H1 (cell line): ENCODE results near the gene DOK6. TPM values are rescaled to one million over a fixed set of nuclear protein-coding genes. Genes with fewer than 3 reads are reported as not detected.

Experiments
- CTCF ChIA-PET: fragments of 300-600 bp; sonication (Branson Sonifier 250); formaldehyde crosslinking; loops from one replicate; lab custom pipeline; 2021; ENCODE audit not compliant: partially characterized antibody; lab: Charles Lee
- POLR2A ChIA-PET: fragments of 300-600 bp; sonication (Branson Sonifier 250); formaldehyde crosslinking; loops from one replicate; lab custom pipeline; 2021; ENCODE audit warnings: inconsistent platforms; ENCODE audit not compliant: partially characterized antibody; lab: Charles Lee
- DNase-seq, 2 experiments: peaks; one replicate each; pipeline versions ENCODE4 v3.0.0 to v3.0.0-alpha.2; 2010 to 2022; ENCODE audit warnings: low spot score in 2 of 2, low read depth in 1 of 2, mixed read lengths in 1 of 2
- FAIRE-seq: peaks from 2 replicates; lab custom pipeline; 2011; peaks lifted over from hg19 to GRCh38; lab: Jason Lieb, UNC
- H2AFZ ChIP-seq: 2 replicates; pipeline ENCODE4 v1.8.1; 2012; ENCODE audit warnings: low read length, inconsistent platforms
- H2AK5ac ChIP-seq: 2 replicates; pipeline ENCODE4 v1.6.1; 2013; ENCODE audit warnings: low read depth, low read length
- H2BK120ac ChIP-seq: replicated peaks from 2 replicates; pipeline ENCODE3; 2013; ENCODE audit warnings: low read depth, low read length, inconsistent platforms
- H2BK12ac ChIP-seq: 2 replicates; pipeline ENCODE4 v1.6.1; 2013; ENCODE audit warnings: low read depth, low read length
- H2BK15ac ChIP-seq: 2 replicates; pipeline ENCODE4 v1.6.1; 2013; ENCODE audit warnings: low read length
- H2BK20ac ChIP-seq: 2 replicates; pipeline ENCODE4 v1.6.1; 2013; ENCODE audit warnings: low read length
- H2BK5ac ChIP-seq: 2 replicates; pipeline ENCODE4 v1.6.1; 2013; ENCODE audit warnings: low read depth, low read length
- H3K14ac ChIP-seq: 2 replicates; pipeline ENCODE4 v1.6.1; 2013; ENCODE audit warnings: inconsistent platforms; ENCODE audit not compliant: insufficient read length
- H3K18ac ChIP-seq: 2 replicates; pipeline ENCODE4 v1.6.1; 2013; ENCODE audit warnings: low read length; ENCODE audit errors: extremely low read depth
- H3K23ac ChIP-seq: 2 replicates; pipeline ENCODE4 v1.6.1; 2013; ENCODE audit warnings: inconsistent platforms; ENCODE audit not compliant: insufficient read length
- H3K23me2 ChIP-seq: 2 replicates; pipeline ENCODE4 v1.6.1; 2013; ENCODE audit warnings: low read depth, low read length
- H3K27ac ChIP-seq: 2 replicates; pipeline ENCODE4 v1.6.1; 2011; ENCODE audit warnings: low read depth, low read length, inconsistent platforms
- H3K27me3 ChIP-seq, 4 experiments: replicated peaks in 1 of 4; 1 replicate in 1 of 4; 2 replicates in 3 of 4; pipeline versions ENCODE4 v1.6.1 to v1.8.1; 2011 to 2013; ENCODE audit warnings: low read length in 3 of 4, mild to moderate bottlenecking in 3 of 4, inconsistent platforms in 2 of 4, mixed read lengths in 2 of 4, moderate library complexity in 1 of 4; ENCODE audit not compliant: control insufficient read depth in 3 of 4, insufficient read depth in 3 of 4; ENCODE audit errors: extremely low read depth in 1 of 4
- H3K36me3 ChIP-seq, 4 experiments: 2 replicates each; pipeline versions ENCODE4 v1.6.1 to v1.8.1; 2011 to 2013; ENCODE audit warnings: mild to moderate bottlenecking in 4 of 4, low read length in 3 of 4, moderate library complexity in 2 of 4, control low read depth in 1 of 4, inconsistent platforms in 1 of 4; ENCODE audit not compliant: insufficient read depth in 4 of 4, control insufficient read depth in 2 of 4
- H3K4ac ChIP-seq: replicated peaks from 2 replicates; pipeline ENCODE3; 2013; ENCODE audit warnings: low read length, low read depth, mixed read lengths, inconsistent platforms; ENCODE audit not compliant: insufficient read length
- H3K4me1 ChIP-seq, 4 experiments: replicated peaks in 1 of 4; 1 replicate in 1 of 4; 2 replicates in 3 of 4; pipeline versions ENCODE4 v1.6.1 to v1.8.1; 2011 to 2013; ENCODE audit warnings: low read length in 3 of 4, inconsistent platforms in 2 of 4, mixed read lengths in 1 of 4; ENCODE audit not compliant: insufficient read depth in 4 of 4, control insufficient read depth in 3 of 4
- H3K4me2 ChIP-seq, 2 experiments: 2 replicates each; pipeline versions ENCODE4 v1.6.1 to v1.8.1; 2011 to 2013; ENCODE audit warnings: low read depth in 2 of 2, low read length in 2 of 2, control low read depth in 1 of 2, inconsistent platforms in 1 of 2, mild to moderate bottlenecking in 1 of 2; ENCODE audit not compliant: insufficient read depth in 1 of 2
- H3K4me3 ChIP-seq, 4 experiments: fragments of 200-600, 300-600 bp in 1 of 4; sonication (generic), shearing (Covaris generic), sonication (Bioruptor Twin) in 1 of 4; 2 replicates each; pipeline versions ENCODE4 v1.5.1 to v1.8.1; 2011 to 2016; ENCODE audit warnings: low read length in 4 of 4, low read depth in 3 of 4, control low read depth in 2 of 4, inconsistent platforms in 2 of 4, mild to moderate bottlenecking in 2 of 4, mixed read lengths in 1 of 4, moderate library complexity in 1 of 4; ENCODE audit not compliant: insufficient read depth in 2 of 4; ENCODE audit errors: extremely low read depth in 1 of 4
- H3K56ac ChIP-seq: replicated peaks from 2 replicates; pipeline ENCODE3; 2013; ENCODE audit warnings: low read depth, mild to moderate bottlenecking, mixed read lengths, low read length, inconsistent platforms; ENCODE audit not compliant: insufficient read length
- H3K79me1 ChIP-seq: 2 replicates; pipeline ENCODE4 v1.6.1; 2013; ENCODE audit warnings: low read depth, low read length, control low read depth
- H3K79me2 ChIP-seq, 2 experiments: 2 replicates each; pipeline versions ENCODE4 v1.6.1 to v1.8.1; 2012 to 2013; ENCODE audit warnings: low read length in 2 of 2, mild to moderate bottlenecking in 2 of 2, inconsistent platforms in 1 of 2; ENCODE audit not compliant: insufficient read depth in 2 of 2, control insufficient read depth in 1 of 2
- H3K9ac ChIP-seq, 4 experiments: replicated peaks in 1 of 4; 1 replicate in 1 of 4; 2 replicates in 3 of 4; pipeline versions ENCODE4 v1.6.1 to v1.8.1; 2011 to 2013; ENCODE audit warnings: low read depth in 3 of 4, low read length in 3 of 4, control low read depth in 2 of 4, mild to moderate bottlenecking in 2 of 4, moderate library complexity in 2 of 4, inconsistent platforms in 1 of 4; ENCODE audit errors: extremely low read depth in 1 of 4
- H3K9me3 ChIP-seq, 2 experiments: 2 replicates each; pipeline versions ENCODE4 v1.6.1 to v1.8.1; 2012 to 2013; ENCODE audit warnings: mild to moderate bottlenecking in 2 of 2, moderate library complexity in 2 of 2, control low read depth in 1 of 2, inconsistent platforms in 1 of 2, low read depth in 1 of 2, low read length in 1 of 2, mixed read lengths in 1 of 2; ENCODE audit not compliant: insufficient read depth in 2 of 2
- H4K20me1 ChIP-seq, 2 experiments: replicated peaks in 1 of 2; 2 replicates each; pipeline versions ENCODE3 to v1.8.1; 2011 to 2013; ENCODE audit warnings: inconsistent platforms in 2 of 2, low read length in 2 of 2, mild to moderate bottlenecking in 1 of 2; ENCODE audit not compliant: insufficient read depth in 2 of 2, control insufficient read depth in 1 of 2
- H4K5ac ChIP-seq: 2 replicates; pipeline ENCODE4 v1.6.1; 2013; ENCODE audit warnings: low read length, low read depth, mixed read lengths, inconsistent platforms; ENCODE audit not compliant: insufficient read length
- H4K8ac ChIP-seq: 2 replicates; pipeline ENCODE4 v1.8.0; 2013; ENCODE audit warnings: mild to moderate bottlenecking, moderate library complexity, low read length, inconsistent platforms; ENCODE audit not compliant: insufficient read depth; ENCODE audit errors: extremely low read depth
- H4K91ac ChIP-seq: replicated peaks from 2 replicates; pipeline ENCODE3; 2013; ENCODE audit warnings: low read length, mixed read lengths, inconsistent platforms; ENCODE audit not compliant: insufficient read length
- EZH2 ChIP-seq: fragments of 200-600 bp; sonication (generic); IDR thresholded peaks from 2 replicates; pipeline ENCODE4 v1.7.1; 2012; ENCODE audit warnings: low read depth, mild to moderate bottlenecking, moderate library complexity, low read length, inconsistent platforms; ENCODE audit not compliant: severe bottlenecking
- POU5F1 ChIP-seq: IDR thresholded peaks from 2 replicates; pipeline ENCODE4 v1.6.1; 2011; ENCODE audit warnings: low read depth, mild to moderate bottlenecking, low read length, moderate library complexity
- RNF2 ChIP-seq: fragments of 200-900, 300-1000 bp; sonication (generic); IDR thresholded peaks from 2 replicates; pipeline ENCODE4 v1.7.1; 2016; ENCODE audit warnings: borderline replicate concordance, low read depth, mild to moderate bottlenecking, antibody characterized with exemption, low read length; ENCODE audit not compliant: poor library complexity, severe bottlenecking; ENCODE audit errors: missing control alignments
- YY1 ChIP-seq: IDR thresholded peaks from 2 replicates; pipeline ENCODE4 v1.6.1; 2011; ENCODE audit warnings: low read depth, mild to moderate bottlenecking, low read length
- WGBS, 2 experiments: shearing (Covaris generic) in 1 of 2; methylation state at CpG; one replicate each; pipeline versions ENCODE4 v1.1.6 to v1.1.7; 2013 to 2015; ENCODE audit warnings: low lambda C conversion rate in 2 of 2, mixed read lengths in 2 of 2, inconsistent platforms in 1 of 2, low coverage in 1 of 2, missing lambda C conversion rate in 1 of 2; ENCODE audit not compliant: insufficient replicate concordance in 2 of 2, insufficient coverage in 1 of 2, insufficient read length in 1 of 2; ENCODE audit errors: extremely low coverage in 1 of 2, missing lambda C conversion rate in 1 of 2; 5-methylcytosine and 5-hydroxymethylcytosine counted together
- polyA plus RNA-seq, 7 experiments: library from polyadenylated mRNA; depleted of rRNA in 3 of 7; stranded (reverse) in 5 of 7; unstranded in 2 of 7; fragments of >200 nt in 5 of 7; fragments of 200-250 nt in 2 of 7; gene quantifications; 1 replicate in 5 of 7; 2 replicates in 1 of 7; 4 replicates in 1 of 7; pipeline versions ENCODE4 v1.2.1 to v1.2.3, GENCODE V29; 2011 to 2013; ENCODE audit warnings: missing spikeins in 2 of 7, mixed read lengths in 2 of 7
- total RNA-seq: library from RNA; stranded (reverse); fragmentation: NEBNext Ultra II Directional; extraction: Animal tissue kit (Norgen Biotek cat#: 25700); gene quantifications from 2 replicates; pipeline ENCODE4 v1.2.1, GENCODE V29; 2021

Gene DOK6
- total and polyA plus RNA-seq, 2 of the 8 experiments (the other 6 are each of a cell fraction or from before 2014, with no cell fraction given): 0.33 to 0.50 TPM

DNA sequence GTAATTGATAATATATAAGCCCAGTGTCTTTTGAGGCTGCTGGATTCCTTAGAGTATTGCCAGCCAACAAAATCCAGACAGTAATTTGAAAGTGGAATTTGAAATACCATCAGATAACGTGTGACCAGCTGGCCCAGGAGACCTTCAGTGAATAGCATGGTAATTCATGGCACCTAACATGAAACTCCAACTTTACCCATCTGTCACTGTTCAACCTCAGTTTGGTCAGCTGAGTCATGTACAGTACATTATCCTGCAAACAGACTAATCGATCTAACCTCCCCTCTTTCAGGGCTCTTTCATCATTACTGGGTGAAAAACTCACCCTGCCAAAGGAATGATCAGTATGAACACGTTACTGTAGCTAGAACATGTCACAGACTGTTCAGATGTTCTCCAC lies 230.6 kb downstream of the DOK6 start:
- H2BK120ac ChIP-seq: no peak overlapping the region
- no peak overlapping the region for H2BK20ac ChIP-seq
- no peak overlapping the region for H3K23ac ChIP-seq
- FAIRE-seq: no peak
- H3K9ac ChIP-seq: no peak overlapping the region
- ChIA-PET CTCF (interaction anchor here (0.5 kb wide), 1 partner anchor 190 kb away, joined by 3 read pairs; no protein-coding TSS in a partner anchor), POLR2A (no interaction called here)
- H3K79me2 ChIP-seq: no peaks in the 10 kb centered on the region
- H3K14ac ChIP-seq: no peak overlapping the region
- no peak overlapping the region for H3K4me2 ChIP-seq
- H4K5ac ChIP-seq: no peak overlapping the region
- no peaks in the 10 kb centered on the region for H3K9me3 ChIP-seq
- WGBS, 2 experiments: 72% methylated on average over 3 of the region's 3 CpGs; no CpG with 5 or more reads in 1 of the 2 experiments
- H3K18ac ChIP-seq: no peak overlapping the region
- H3K56ac ChIP-seq: no peak overlapping the region
- no peak overlapping the region for H4K8ac ChIP-seq
- no peak overlapping the region for H2BK15ac ChIP-seq
- no peak for DNase-seq
- H3K27me3 ChIP-seq: no peaks in the 10 kb centered on the region
- no peak overlapping the region for H3K27ac ChIP-seq
- no peak overlapping the region for H2BK5ac ChIP-seq
- no peak overlapping the region for H3K4me3 ChIP-seq
- no peaks in the 10 kb centered on the region for H3K36me3 ChIP-seq
- no peaks in the 10 kb centered on the region for H3K23me2 ChIP-seq
- H4K20me1 ChIP-seq: no peaks in the 10 kb centered on the region
- no peak overlapping the region for H2AK5ac ChIP-seq
- no peak overlapping the region for H2BK12ac ChIP-seq
- no peaks in the 10 kb centered on the region for H3K79me1 ChIP-seq
- H2AFZ ChIP-seq: no peak overlapping the region
- H4K91ac ChIP-seq: no peak overlapping the region
- H3K4ac ChIP-seq: no peak overlapping the region
- H3K4me1 ChIP-seq: no peaks in the 10 kb centered on the region
- TF ChIP-seq POU5F1 (no peak), YY1 (no peak), RNF2 (no peak), EZH2 (no peak)
